Measurements from ENCODE around the gene SRP68.
A peak's percentile ranks its signal among the peaks of the same experiment; 100 is the strongest.

SRP68 gene

DNA sequence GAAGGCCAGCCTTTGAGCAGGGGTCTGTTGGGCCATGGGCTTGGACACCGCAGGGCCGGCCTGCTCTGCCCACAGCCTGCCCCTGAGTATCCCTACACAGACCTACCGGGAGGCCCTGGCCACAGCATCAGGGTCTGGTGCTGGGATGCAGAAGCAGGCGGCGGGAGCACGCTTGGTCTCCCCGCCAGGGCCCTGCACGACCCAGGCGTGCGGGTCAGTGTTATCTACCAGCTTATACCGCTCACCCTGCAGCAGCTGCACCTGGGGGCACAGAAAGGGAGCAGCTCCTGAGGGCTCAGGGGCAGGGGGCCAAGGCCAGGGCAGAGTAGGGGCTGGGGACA is 54.0 kb downstream of the SRP68 start:
- no peak for DNase-seq (ENCODE audit: low spot score)

DNA sequence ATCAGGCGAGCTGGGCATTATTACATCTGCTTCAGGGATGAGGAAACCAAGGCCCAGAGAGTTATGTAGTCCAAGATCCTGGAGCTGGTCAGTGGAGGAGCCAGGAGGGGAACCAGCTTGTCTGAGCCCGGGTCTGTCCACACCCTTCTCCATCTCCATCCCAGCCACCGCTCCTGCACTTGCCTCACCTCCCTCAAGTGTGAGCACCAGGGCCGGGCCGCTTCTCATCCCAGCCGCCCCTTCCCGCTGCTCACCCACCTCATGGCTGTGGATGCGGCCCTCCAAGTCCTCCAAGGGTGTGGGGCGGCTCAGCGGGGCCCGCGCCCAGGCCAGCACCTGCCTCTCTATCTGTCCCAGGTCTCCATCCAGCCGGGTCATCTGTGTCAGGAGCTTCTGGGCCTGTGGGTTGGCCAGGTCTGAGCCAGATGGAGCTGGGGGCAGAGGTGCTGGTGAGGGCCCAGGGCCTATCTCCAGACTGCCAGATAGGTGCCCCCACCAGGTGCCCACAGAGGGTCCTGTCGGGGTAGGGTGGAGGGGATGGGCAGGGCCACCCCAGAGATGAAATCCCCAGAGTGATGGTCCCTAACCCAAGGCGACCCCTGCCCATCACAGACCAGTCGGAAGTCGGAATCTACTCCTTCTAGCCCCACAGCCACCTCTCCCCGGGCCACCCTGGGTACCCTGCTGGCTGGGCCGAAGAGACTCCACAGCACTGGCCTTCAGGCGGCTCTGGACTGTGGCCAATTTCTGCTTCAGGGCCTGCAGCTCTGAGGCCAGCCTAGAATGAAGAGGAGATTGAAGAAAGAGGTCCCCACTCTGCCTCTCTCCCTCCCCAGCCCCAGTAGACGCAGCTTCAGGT is 54.6 kb downstream of the SRP68 start:
- no peak for DNase-seq (ENCODE audit: low spot score)

DNA sequence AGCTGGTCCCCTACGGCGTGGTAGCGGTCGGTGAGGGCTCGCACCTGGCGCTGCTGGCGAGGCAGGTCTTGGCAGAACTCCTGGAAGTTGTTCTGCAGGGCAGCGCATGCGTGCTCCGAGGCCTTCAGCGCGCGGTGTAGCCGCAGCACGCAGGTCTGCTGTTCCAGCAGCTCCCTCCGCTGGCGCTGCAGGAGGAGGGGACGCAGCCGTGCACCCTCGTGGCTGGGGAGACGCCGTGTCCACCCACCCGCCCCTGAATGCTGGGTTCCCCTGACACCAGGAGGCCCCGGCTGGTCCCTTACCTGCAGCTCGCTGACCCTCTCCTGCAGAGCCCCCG is 57.4 kb downstream of the SRP68 start:
- no peak for DNase-seq (ENCODE audit: low spot score)

DNA sequence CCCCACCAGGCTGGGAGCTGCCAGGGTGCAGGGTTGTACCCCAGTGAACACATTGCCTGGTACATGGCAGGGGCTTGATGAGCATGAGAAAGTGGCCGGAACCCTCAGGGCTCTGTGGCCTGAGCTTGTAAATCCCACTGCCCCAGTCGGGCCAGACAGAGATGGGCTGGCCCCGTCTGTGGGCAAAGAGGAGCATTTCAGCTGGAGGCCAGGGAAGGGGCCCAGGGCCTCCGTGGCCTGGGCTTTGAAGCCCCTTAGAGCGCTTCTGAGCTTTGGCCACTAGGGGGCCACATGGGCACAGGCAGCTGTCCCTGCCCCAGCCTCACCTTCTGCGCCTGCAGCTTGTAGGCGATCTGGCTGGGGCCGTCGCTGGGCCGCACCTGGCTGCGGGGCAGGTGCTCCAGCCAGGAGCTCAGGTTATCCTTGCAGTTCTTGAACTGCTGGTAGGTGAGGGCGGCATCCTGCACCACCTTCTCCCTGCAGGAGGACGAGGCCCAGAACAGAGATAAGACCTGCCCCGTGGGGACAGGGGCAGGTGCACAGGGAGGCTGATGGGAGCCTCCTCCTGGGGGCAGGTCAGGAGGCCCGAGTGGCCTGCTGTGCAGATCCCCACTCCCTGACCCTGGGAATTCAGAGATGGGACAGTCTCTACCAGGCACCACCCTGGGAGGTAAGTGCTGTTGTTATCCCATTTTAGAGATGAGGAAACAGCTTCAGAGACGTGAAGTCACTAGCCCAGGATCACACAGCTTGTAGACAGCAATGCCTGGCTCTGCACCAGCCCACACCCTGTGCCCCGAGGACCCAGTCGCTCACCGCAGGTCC is 58.0 kb downstream of the SRP68 start:
- peak; percentile 97 for DNase-seq (ENCODE audit: low spot score)

DNA sequence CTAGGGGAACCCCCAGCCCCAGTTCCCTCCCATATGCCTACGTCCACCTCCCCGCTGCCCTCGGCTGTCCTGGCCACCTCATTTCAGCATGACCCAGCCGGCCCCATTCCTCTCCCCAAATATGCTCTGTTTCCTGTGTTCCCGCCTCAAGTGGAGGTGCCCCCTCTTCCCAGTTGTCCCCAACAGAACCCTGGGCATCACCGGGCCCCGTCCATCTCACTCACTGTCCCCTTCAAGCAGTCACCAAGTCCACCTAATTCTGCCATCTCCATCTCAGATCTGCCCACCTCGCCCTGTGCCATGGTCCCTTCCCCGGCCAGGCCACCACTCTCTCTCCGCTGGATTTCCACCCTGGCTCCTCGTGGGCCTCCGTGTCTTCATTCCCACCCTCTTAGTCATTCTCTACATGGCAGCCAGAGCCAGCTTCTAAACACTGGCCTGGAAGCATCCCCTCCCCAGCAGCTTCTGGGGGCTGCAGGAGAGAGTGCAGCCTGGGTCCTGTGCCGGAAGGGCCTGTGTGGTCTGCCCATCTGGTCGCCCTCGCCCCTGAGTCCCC is 58.9 kb downstream of the SRP68 start:
- no peak for DNase-seq (ENCODE audit: low spot score)

DNA sequence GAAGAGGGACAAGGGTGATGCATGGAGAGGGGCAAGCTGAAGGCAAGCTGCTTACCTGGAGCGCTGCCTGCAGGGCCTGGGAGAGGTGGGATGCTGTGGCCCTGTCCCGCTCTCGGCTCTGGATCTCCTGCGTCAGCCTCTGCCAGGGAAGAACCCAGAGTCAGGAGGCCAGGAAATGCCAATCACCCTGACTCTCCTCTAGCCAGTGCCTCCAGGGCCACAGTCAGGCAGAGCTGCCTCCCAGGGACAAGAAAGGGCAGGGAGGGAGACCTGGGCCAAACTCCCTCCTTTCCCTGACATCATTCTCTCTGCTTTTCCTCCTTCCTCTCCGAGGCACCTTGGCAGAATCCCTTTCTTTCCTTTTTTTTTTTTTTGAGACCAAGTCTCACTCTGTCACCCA is 60.4 kb downstream of the SRP68 start:
- no peak for DNase-seq (ENCODE audit: low spot score)

DNA sequence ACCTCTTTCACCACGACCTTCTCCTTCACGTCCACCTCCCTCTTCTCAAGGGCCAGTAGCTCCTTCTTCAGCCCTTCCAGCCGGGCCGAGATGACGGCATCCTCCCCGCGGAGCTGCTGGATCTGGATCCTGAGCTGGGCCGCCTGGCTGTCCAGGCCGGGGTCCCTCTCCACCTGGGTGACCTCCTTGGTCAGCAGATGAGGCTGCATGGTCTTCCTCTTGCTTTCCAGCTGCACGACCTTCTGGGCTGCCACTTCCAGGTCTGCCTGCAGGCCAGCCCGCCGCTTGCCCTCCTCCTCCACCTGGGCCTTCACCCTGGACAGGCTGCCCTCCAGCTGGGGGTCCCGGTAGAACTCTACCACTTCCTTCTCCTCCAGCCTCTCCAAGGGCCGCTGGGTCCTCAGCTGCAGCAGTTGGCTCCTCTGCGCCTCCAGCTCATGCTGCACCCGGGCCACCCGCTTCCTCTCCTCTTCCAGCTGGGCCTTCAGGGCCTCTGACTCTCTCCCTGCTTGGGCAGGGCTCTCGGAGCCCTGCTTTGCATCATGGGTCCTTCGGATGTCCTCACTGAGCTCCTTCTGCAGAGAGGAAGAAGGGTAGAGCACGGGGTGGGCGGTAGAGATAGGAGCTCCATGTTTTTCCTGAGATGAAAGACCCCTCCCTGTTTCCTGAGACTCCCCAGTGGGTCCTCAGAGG is 62.2 kb downstream of the SRP68 start:
- DNase-seq (ENCODE audit: low spot score) = no peak

DNA sequence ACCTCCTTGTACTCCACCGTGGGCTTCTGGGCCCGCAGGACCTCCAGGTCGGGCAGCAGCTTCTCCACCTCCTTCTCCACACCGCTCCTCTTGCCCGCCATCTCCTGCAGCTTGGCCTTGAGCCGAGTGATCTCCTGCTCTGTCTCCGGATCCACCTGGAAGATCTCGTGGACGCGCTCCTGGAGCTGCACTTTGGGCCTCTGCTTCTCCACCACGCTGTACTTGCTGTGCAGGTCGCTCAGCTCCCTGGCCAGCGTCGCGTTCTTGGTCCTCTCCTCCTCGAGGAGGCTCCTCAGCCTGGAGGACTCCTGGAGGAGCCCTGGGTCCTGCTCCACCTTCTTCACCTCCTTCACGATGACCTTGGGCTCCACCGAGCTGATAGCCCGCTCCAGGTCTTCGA is 62.9 kb downstream of the SRP68 start:
- DNase-seq (ENCODE audit: low spot score) = no peak

DNA sequence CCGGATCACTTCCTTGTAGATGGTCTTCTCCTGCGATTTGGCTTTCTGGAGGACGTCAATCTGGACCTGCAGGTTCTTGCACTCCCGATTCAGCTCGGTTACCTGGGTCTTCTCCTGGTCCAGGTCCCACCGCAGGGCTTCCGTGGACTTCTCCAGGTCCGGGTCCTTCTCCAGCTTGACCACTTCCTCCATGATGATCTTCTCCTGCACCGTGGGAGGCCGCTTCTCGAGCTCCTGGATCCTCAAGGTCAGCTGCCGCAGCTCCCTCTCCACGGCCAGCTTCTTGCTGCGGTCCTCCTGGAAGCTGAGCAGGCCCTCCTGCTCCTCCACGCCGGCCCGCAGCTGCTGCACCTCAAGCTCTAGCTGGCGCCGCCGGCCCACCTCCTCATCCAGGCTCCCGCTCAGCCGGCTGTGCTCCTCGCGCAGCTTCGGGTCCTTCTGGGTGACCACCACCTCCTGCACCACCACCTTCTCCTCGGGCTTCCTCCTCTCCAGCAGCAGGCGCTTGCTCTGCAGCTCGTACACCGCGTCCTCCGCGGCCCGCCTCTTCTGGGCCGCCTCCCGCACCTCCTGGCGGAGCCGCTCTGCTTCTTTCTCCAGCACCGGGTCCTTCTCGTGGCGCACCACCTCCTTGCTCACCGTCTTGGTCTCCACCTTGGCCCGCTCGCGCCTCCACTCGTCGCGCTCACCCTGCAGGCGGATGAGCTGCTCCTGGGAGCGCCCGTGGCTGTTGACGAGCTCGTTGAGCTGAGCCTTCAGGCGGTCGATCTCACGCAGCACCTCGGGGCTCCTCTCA is 63.5 kb downstream of the SRP68 start:
- DNase-seq (ENCODE audit: low spot score) = no peak

DNA sequence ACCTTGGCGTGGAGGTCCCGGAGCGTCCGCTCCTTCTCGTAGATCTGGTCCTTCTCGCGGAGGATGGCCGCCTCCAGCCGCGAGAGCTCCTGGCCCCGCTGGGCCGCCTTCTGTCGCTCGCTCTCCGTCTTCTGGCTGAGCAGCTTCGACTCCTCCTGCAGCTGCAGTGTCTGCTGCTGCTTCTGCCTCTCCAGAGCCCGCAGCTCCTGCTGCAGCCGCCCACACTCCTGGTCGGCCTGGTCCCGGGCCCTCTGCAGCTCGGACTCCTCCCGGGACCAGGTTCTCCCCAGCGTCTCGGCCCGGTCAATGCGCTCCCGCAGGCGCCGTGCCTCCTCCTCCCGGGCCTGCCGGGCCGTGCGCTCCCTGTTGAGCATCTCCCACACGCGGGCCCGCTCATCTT is 64.1 kb downstream of the SRP68 start:
- DNase-seq (ENCODE audit: low spot score) = no peak

DNA sequence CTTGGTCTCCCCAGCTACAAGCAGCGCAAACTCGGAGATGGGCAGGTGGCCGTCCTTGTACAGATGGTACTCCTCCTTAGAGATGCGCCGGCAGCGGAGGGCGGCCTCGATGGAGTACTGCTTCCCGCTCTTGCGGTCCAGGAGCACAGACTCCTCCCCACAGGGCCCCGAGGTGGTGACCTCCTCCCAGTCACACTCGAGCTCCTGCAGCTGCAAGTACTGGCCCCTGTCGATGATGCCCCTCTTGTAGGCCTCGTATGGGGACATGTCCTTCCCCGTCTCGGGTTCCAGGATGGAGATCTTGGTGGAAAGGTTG is 64.5 kb downstream of the SRP68 start:
- no peak for DNase-seq (ENCODE audit: low spot score)

DNA sequence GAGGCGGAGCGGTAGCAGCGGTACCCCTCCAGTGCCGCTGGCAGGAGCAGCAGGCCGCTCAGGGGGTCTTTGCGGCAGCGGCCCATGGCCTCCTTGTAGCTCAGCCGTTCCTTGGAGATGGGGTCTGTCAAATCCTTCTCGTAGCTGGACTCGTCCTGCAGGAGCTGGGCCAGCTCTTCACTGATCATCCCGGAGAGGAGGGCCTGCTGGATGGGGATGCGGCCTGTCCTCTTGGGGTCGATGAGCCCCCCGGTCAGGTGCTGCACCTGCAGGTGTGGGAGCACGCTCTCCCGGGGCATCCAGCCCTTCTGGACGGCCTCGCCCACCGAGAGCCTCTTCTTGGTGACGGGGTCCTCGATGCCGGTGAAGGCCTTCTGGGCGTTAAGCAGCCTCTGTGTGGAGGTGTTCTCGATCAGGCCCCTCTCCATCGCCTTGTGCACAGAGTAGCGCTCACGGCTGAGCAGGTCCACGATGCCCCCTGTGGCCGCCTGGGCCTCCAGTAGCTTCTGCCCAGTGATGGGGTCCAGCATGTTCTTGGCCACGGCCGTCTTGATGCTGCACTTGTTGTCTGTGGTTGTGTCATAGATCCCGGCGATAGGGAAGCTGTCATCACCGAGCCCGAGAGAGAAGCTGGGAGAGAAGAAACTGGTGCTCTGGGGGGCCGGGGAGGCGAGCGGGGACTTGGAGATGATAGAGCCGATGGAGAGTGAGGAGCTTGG is 65.0 kb downstream of the SRP68 start:
- no peak for DNase-seq (ENCODE audit: low spot score)

DNA sequence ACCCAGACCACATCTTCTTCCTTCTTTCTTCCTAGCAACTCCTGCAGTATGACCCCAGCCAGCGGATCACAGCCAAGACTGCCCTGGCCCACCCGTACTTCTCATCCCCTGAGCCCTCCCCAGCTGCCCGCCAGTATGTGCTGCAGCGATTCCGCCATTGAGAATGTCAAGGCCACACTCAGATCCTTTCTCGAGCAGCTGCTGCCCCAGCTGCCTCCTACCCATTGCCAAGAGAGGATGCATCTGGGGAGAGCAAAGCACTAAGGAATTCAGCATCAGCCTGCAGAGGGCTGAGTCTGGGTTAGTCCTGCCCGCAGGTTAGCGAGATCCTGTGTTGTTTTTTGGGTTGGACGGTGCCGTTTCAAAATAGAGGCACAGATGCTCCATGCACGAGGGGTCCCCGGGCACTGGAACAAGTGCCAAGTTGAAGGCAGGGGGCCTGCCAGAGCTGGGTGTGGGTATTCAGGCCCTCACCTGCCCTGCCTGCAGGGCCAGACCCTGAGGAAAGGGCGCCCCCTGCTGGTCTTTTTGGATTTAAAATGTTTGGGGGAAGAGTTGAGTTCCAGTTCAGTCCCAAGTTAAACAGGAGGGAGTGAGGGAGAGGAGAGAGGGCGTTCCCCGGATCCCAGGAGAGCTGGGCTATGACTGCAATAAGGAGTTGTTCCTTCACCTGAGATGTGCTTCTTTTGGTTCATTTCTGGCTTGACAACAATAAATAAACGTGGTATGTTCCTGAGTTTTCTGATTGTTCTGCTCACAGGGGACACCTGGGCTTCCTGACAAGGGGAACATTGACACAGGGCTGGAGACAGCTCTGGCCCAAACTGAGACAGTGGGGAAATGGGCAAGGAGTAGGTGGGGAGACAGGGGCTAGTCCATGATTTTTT is 66.8 kb downstream of the SRP68 start:
- peak; percentile 87 for DNase-seq (ENCODE audit: low spot score)

DNA sequence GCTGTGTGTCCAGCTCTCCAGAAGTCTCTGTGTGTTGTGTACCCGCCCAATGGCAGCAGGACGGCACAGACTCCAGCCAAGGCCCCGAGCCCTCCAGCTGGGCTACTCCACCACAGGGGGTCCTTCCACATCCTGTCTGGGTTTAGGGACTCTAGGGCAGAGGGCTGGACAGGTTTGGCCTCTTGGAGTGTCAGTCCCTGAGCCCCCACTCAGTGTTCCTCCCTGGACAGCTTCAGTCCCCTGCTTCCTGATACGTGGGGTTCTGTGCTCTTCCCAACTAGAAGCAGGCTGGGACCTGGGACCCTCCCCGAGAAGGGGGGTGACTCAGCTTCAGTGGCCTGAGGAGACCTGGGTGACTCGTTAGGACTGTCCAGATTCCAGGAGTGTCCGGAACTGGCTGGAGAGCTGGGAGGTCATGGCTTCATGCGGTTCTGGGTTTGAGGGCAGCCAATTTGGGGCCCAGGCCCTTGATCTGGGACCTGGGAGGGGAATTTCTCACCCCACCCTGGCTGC is 67.5 kb downstream of the SRP68 start:
- DNase-seq (ENCODE audit: low spot score) = no peak

DNA sequence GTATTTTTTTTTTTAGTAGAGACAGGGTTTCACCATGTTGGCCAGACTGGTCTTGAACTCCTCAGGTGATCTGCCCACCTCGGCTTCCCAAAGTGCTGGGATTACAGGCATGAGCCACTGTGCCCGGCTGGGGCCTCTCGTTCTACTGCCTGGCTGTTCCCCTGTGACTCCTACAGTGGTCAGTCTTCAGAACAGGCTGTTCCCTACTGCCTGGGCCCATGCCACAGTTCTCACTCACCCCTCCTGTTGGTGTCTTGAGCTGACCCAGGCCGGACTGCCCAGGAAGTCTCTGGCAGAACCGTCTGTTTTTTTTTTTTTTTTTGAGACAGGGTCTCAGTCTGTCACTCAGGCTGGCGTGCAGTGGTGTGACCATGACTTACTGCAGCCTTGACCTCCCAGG is 68.4 kb downstream of the SRP68 start:
- no peak for DNase-seq (ENCODE audit: low spot score)

DNA sequence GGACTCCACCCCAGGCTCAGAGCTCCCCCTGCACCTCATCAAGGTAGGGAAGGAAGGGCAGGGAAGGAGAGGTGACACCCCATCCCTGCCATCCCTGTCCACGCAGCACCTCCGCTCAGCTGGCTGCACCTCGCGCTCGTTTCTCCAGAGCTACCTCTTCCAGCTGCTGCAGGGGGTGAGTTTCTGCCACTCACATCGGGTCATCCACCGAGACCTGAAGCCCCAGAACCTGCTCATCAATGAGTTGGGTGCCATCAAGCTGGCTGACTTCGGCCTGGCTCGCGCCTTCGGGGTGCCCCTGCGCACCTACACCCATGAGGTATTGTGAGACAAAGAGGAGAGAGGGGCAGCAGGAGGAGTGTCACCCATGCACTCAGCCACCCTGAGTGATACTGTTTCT is 70.2 kb downstream of the SRP68 start:
- no peak for DNase-seq (ENCODE audit: low spot score)

DNA sequence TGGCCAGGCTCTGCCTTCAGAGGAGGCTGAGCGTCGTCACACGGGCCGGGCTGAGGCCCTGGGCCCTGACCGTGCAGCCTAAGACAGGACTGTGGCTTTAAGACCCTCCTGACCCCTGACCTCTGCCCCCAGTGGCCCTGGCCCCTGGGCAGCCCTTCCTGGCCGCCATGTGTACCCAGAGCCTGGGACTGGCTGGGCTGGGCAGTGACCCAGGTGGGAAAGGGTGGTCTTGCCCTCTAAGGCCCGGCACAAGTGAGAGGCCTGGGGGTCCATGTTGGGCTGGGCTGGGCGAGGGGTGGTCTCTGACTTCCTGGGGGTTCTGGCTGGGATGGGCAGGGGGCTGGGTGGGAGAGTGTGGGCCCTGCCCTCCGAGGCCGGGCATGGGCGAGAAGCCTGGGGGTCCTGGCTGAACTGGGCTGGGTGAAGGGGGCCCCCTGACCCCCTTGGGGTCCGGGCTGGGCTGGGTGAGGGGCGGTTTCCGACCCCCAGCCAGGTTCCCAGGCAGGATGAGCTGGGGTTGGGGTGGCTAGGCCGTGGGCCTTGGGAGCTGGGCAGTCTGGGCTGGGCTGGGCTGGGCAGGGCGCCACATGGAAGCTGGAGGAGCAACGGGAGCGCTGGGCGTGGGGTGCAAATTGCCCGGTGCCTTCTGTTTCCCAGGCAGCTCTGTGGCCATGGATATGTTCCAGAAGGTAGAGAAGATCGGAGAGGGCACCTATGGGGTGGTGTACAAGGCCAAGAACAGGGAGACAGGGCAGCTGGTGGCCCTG is 71.4 kb downstream of the SRP68 start, which contains the start of gene CDK3:
CDK3 (plus strand) TSS at position 101 of the 767 bp plus-strand sequence; CDS start at position 672, 571 bp downstream.
- DNase-seq (ENCODE audit: low spot score) = peak; percentile 8

DNA sequence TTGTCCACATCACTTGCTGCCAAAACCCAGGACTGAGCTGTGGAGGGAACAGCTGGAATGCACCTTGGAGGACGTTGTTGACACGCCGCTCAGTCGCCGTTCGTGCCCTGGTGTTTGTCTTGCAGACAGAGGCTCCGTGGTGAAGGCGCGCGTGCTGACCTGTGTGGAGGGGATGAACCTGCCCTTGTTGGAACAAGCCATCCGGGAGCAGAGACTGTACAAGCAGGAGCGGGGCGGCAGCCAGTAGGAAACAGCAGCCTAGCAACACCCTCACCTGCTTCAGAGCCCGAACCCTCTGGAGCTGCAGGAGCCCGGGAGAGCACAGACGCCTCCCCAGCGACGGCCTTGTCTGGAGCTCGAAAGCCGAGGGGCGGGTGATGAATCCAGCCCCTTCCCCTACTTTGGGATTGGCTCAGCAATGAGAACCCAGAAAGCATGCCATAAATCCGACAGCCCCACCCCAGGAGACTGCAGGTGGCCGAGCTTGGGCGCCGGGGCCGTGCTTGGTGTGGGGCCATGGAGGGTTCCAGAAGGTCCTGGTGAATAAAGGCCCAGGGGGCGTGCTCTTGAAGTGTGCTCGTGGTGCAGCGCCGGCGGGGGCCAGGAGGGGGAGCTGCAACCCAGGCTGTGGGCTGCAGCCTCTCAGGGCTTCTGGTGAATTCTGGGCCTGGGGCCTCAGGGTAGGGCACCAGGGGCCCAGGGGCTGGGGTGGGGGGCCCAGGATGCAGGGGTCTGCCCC is 72.1 kb downstream of the SRP68 start:
- peak; percentile 98 for DNase-seq (ENCODE audit: low spot score)
